GM12892 (cell line): Measurements from ENCODE around the gene CLEC2B.

Experiments
- POLR2A ChIP-seq: IDR thresholded peaks from 2 replicates; pipeline ENCODE4 v1.6.1; 2011; ENCODE audit warnings: low read depth, low read length, control low read depth
- POLR2AphosphoS5 ChIP-seq: IDR thresholded peaks from 2 replicates; pipeline ENCODE4 v1.6.1; 2011; ENCODE audit warnings: low read depth, low read length, control low read depth
- TAF1 ChIP-seq: IDR thresholded peaks from 2 replicates; pipeline ENCODE4 v1.6.1; 2011; ENCODE audit warnings: low read depth, mild to moderate bottlenecking, control low read depth, low read length, borderline replicate concordance

GRCh38 chr12:9906873-9907272 lies 37.7 kb upstream of the CLEC2B start:
- TF ChIP-seq TAF1 = no peak
- TF ChIP-seq POLR2A = no peak
- TF ChIP-seq POLR2AphosphoS5 = no peak
